ENCODE results near the gene ERF. TPM values are rescaled to one million over a fixed set of nuclear protein-coding genes. Genes with fewer than 3 reads are reported as not detected.

Gene ERF
- total RNA-seq, 1 donor, result 30.4 TPM

DNA sequence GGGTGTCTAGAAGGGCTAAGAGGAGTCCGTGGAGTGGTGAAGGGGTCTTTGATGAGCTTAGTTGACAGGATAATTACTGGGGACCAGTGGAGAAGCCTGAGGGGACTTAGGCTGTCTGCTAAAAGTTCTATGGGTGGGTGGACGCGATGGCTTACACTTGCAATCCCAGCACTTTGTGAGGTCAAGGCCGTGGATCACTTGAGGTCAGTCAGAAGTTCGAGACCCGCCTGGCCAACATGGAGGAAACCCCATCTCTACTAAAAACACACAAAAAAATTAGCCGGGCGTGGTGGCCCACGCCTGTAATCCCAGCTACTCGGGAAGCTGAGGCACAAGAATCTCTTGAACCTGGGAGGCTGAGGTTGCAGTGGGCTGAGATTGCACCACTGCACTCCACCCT, 9.7 kb downstream of the ERF start:
- peak overlapping the region; percentile 25 for H3K4me3 ChIP-seq (ENCODE audit: low read depth, low read length)
- TF ChIP-seq, protein P1, sequence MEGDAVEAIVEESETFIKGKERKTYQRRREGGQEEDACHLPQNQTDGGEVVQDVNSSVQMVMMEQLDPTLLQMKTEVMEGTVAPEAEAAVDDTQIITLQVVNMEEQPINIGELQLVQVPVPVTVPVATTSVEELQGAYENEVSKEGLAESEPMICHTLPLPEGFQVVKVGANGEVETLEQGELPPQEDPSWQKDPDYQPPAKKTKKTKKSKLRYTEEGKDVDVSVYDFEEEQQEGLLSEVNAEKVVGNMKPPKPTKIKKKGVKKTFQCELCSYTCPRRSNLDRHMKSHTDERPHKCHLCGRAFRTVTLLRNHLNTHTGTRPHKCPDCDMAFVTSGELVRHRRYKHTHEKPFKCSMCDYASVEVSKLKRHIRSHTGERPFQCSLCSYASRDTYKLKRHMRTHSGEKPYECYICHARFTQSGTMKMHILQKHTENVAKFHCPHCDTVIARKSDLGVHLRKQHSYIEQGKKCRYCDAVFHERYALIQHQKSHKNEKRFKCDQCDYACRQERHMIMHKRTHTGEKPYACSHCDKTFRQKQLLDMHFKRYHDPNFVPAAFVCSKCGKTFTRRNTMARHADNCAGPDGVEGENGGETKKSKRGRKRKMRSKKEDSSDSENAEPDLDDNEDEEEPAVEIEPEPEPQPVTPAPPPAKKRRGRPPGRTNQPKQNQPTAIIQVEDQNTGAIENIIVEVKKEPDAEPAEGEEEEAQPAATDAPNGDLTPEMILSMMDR (IDR thresholded peaks at IDR 0.05; ENCODE audit: insufficient read depth, low read length), result no peak
- no peak for DNase-seq (ENCODE audit: low read depth)

DNA sequence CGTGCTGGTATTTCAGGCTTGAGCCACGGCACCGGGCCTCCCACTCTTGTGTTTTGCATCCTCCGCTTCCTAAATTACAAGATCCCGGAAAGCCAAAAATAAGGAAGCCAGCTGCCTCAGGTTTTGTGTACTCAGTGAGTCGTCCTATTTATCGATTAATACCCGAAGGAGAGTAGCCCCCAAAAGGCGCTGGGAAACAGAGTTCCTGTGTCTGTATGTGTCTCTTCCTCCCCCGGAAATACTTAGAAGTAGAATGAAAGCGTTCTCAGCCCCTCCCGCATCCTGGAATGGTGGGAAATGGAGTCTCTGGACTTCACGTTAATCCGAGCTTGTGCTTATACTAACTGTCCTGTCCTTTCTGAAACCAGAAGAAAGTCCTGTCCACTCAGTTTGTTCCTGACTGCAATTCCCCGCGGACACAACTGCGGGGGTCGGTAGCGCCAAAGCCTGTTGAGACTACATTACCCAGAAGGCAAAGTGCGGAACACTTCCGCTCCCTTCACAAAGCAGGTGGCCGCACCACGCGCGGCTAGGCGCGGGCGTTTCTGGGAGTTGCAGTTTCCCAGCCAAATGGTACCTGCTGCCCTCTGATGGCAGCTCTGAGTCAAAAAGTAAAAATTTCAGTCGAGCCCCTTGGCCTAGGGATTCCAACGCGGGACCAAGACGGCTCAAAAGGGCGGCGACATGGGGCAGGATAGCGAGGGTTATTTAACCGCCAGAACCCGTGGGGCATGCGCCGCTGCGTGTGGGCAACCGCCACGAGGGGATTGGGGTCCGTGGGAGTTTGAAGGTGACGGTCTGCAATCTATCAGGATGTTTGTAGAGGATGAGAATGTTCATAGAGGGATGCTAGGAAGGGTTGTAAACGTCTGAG, 10.3 kb downstream of the ERF start:
- peak; percentile 93 for DNase-seq (ENCODE audit: low read depth)
- peak overlapping the region; percentile 80 for H3K4me3 ChIP-seq (ENCODE audit: low read depth, low read length)
- TF ChIP-seq, protein P1 (IDR thresholded peaks at IDR 0.05; ENCODE audit: insufficient read depth, low read length), result peak; percentile 64

DNA sequence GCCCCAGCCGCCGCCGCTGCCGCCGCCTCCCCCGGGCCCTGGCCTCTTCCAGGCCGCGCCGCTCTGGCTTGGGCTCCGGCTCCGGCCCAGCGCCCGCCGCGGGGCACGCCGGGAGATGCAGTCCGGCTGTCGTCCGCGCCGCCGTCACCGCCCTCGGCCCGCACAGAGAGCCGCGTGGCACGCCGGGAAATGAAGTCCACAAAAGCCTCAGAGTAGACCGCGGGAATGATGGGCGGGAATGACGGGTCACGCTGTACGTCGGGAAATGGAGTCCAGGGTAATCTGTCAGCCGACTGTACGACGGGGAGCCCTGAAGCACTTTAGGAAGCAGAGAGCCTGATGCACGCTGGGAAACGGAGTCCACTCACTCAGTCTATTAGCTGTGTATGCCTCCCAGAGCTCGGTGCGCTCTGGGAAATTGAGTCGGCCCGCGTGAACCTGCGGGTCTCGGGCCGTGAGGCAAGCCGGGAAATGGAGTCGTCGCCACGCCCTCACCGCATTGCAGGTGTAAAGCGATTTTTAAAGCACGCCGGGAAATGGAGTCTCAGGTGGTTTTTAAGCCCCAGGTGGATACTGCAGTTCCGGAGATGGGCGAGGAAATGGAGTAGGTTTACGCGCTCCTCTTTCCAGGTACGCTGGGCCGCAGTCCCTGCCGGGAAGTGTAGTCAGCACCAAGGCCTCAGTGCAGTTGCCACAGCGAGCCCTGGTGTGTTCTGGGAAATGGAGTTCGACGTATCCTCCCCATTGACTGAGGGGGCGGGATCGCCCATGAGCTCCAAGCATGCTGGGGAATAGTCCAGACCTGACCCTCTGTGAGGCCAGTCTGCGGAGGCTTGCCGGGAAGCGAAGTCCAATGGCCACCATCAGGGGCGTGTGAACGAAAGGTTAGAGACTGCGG, 12.2 kb downstream of the ERF start, which contains the start of gene GSK3A:
Gene GSK3A, minus strand, starts transcription at position 91 of the 898 bp plus-strand sequence. CDS start 137 bp downstream, outside the sequence.
- TF ChIP-seq, protein P1 (IDR thresholded peaks at IDR 0.05; ENCODE audit: insufficient read depth, low read length), result peak; percentile 12
- H3K4me3 ChIP-seq (ENCODE audit: low read depth, low read length), result peak within 1 kb of the TSS; percentile 90
- DNase-seq (ENCODE audit: low read depth), result peak; percentile 99

DNA sequence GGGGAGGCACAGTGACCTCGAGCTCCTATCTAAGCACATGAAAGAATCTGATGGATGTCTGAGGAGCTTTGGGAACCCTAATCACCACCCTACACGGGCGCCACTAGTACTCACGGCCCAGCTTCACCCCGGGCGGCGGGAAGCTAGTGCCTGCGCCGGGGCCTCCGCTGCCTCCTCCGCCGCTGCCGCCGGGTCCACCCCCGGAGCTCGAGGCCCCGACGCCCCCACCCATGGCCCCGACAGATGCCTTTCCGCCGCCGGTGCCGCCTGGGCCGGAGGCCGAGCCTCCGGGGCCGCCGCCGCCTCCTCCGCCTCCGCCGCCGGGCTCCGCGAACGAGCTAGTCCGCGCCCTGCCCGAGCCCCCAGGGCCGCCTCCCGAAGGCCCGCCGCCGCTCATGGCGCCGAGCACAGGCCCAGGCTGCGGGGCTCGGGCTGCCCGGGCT, 12.8 kb downstream of the ERF start:
- TF ChIP-seq, protein P1 (IDR thresholded peaks at IDR 0.05; ENCODE audit: insufficient read depth, low read length), result no peak
- DNase-seq (ENCODE audit: low read depth), result no peak
- H3K4me3 ChIP-seq (ENCODE audit: low read depth, low read length), result peak overlapping the region; percentile 90

DNA sequence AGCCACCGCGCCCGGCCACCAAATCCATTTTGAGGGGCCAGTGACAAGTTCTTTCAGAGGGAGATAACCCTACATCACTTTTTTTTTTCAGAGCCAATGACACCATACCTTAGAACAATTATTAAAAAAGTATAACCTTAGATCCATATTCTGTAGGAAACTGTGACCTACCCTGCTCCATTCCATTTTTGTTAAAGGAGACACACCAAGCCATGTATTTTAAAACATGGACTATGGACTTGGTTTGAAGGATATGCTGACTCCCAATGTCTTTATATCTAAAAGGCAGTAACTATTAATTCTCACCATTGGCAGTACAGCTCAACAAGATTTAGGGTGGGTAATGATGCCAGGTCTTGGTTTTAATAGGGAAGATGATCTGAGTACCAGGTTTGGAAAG, 13.6 kb downstream of the ERF start:
- H3K4me3 ChIP-seq (ENCODE audit: low read depth, low read length), result peak overlapping the region; percentile 90
- TF ChIP-seq, protein P1 (IDR thresholded peaks at IDR 0.05; ENCODE audit: insufficient read depth, low read length), result no peak
- DNase-seq (ENCODE audit: low read depth), result no peak

DNA sequence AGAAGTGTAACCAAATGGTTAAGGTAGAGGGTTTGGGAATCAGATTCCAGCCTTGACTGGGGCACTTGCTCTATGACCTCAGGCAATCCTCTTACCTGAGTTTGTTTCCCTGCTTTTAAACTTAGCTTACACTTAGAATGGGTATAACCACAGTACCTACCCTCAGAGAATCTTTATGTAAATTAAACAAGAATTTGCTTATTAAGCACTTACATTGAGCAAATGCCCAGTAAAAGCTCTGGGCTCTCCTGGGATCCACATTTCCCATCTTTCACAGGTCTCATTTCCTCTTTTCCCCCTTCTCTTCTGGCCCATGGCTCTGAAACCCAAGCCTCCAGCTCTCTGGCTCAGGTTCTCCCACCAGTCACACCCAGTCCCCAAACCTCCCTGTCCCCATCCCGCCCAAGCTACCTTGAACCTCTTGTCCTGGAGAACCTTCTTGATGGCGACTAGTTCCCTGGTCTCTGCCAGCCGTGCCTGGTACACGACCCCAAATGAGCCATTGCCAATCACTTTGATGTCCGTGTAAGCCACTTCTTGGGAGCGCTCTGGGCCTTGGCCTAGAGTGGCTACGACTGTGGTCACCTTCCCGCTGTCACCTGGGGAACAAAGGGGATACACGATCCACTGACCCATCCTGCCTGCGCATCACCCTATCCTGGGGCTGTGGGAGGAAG, 15.2 kb downstream of the ERF start:
- TF ChIP-seq, protein P1 (IDR thresholded peaks at IDR 0.05; ENCODE audit: insufficient read depth, low read length), result no peak
- no peak overlapping the region for H3K4me3 ChIP-seq (ENCODE audit: low read depth, low read length)
- no peak for DNase-seq (ENCODE audit: low read depth)
